ELF-1 (cell line): ENCODE results near the gene RPH3AL.

ENCODE experiments used
- DNase-seq: peaks from one replicate; pipeline ENCODE4 v3.0.0-alpha.2; 2016; ENCODE audit warnings: low read depth, low spot score

Gene RPH3AL

DNA sequence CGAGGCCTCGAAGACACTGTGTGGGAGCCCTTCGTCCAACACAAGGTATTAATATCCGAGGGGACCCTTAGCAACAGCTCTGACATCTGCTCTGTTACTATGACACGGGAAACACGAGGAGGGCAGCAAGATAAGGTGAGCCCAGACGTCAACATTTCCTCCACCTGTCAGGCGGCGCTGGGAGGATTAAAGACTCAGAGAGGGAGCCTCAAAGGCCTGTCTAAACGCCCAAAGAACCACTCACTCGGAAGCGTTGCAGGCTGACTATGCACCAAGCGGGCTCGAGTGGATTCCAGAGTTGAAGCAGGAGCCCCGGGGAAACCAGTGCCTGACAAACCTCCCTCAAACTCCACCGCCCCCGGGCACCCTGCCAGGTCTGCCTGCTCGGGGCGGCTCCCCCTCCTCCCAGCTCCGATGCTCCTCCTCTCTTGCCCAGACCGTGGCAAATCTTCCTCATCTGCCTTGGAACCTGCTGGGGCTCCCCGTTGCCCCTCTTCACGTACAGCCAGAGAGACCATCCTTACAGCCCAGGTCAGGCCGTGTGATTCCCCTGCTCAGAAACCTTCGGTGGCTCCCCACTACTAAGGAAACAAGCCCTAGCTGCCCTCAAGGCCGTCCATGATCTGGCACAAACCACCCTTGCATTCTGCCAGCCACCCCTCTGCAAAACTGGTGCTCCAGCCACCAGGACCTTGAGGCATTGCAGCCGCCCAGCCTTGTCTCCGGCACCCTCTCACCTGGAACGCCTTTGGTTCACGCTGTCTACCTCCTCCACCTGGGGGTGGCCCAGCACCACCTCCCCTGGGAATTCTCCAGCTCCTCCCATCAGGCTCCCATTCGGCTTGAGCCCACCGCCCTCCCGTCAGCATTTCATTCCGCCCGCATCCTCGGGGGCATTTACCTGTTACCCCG is 16.2 kb downstream of the RPH3AL start:
- no peak for DNase-seq

DNA sequence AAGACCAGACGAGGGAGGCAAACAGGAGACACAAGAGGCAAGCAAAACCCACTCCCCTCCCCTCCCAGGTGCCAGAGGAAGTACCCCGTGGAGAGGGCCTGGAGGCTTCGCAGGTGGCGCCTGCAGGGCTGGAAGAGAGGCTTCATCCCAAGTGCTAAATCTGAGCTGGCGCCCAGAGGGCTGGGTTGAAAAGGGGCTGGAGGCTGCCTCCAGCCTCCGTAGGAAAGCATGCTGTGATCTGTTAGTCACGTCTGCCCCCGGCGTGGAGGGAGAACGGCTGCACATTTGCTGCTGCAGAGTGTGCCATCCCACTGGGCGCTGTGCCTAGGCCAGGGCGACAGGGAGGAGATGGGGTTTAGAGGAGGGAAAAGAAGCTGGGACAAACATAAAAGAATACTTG is 16.9 kb downstream of the RPH3AL start:
- peak; percentile 53 for DNase-seq

- DNase-seq, result no peak
These were observed 17.6 kb downstream of the RPH3AL start for GRCh38 chr17:334974-335481.

- DNase-seq, result peak; percentile 48
These were observed 18.8 kb downstream of the RPH3AL start for GRCh38 chr17:333626-334396.

- DNase-seq, result peak; percentile 59
These were observed 19.9 kb downstream of the RPH3AL start for GRCh38 chr17:332558-333322.

DNA sequence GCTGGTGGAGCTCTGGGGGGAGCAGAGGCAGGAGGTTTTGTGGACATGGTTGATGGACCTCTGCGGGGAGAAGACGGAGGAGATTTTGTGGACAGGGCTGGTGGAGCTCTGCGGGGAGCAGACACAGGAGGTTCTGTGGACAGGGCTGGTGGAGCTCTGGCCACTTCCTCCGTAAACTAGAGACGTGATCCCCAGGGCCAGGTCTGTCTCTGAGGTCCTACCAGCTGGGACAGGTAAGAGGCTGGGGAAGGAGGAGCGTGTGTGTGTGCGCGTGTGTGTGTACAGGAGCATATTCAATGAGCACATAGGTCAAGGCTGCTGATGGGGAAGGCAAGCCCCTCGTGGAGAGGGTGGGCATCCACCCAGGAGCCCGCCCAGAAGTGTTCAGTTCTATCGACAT is 20.6 kb downstream of the RPH3AL start:
- DNase-seq, result no peak

- DNase-seq, result no peak
These were observed 21.5 kb downstream of the RPH3AL start for GRCh38 chr17:330993-331701.

GRCh38 chr17:329784-330420 is 22.7 kb downstream of the RPH3AL start:
- DNase-seq, result no peak

- no peak for DNase-seq
These were observed 24.6 kb downstream of the RPH3AL start for GRCh38 chr17:327971-328370.

GRCh38 chr17:327296-327695 is 25.3 kb downstream of the RPH3AL start:
- no peak for DNase-seq

DNA sequence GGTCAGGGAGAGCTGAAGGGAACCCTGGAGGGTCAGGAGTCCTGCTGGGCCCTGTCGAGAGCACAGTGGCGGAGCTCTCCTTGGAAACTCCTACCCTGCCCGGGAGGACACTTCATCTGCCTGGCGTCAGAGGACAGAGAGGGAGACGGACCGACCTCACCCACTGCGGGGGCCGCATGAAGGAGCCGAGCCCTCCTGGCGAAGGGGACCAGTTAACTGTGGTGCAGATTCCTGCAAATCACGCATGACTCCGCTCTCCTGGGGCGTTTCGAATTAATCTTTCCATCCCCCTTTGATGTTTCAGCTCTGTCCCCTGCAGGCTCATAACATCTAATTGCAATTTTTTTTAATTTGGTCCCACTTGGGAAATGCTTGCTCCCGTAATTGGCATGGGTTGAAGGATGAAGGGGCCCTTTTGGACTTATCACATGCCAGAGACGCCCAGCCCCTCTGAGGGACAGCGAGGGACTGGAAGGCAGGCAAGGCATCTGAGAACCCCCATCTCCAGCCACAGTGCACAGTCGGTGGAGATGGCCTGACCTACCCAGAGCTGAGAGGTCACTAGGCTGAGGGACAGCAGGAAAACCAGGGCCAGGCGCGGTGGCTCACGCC is 26.5 kb downstream of the RPH3AL start:
- DNase-seq, result no peak

- no peak for DNase-seq
These were observed 27.2 kb downstream of the RPH3AL start for GRCh38 chr17:325270-326009.

GRCh38 chr17:323721-324571 is 28.7 kb downstream of the RPH3AL start:
- DNase-seq, result no peak

DNA sequence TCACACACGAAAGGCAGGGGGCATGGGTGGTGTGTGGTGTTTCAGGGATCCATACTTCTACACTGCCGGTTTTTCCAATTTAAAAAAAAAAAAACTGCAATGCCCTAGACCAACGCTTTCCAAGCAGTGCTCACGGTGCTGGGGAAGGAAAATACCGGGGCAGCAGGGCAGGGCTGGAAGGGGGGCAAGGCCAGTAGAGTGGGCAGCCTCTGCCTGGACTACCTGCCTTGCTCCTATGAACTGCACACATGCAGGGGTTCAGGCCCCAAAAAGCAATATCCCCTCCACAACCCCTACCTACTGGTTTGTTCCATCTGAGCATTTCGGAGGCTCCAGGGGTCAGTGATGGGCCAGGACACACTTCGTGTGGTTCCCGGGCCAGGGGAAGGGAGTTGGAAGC is 29.4 kb downstream of the RPH3AL start:
- DNase-seq, result no peak

GRCh38 chr17:322006-322780 is 30.4 kb downstream of the RPH3AL start:
- DNase-seq, result no peak

DNA sequence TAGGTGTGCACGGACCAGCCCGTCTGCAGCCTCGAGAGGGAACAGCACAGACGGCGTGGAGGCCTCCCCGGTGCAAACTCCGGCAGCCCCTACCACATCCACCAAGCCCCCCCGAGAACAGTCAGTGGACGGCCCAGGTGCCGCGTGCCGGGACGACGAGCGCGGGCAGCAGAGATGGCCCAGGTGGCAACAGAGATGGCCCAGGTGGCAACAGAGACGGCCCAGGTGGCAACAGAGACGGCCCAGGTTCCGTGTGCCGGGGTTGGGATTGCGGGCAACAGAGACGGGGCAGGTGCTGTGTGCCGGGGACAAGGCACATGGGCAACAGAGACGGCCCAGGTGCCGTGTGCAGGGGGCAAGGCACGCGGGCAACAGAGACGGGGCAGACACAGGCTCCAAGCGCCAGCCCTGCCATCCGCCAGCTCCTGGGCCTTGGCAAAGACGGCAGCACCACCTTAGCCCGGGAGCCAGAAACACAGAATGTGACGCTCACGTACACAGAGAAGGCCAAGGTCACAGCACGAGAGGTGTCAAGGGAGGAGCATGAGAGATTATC is 31.1 kb downstream of the RPH3AL start:
- DNase-seq, result no peak

DNA sequence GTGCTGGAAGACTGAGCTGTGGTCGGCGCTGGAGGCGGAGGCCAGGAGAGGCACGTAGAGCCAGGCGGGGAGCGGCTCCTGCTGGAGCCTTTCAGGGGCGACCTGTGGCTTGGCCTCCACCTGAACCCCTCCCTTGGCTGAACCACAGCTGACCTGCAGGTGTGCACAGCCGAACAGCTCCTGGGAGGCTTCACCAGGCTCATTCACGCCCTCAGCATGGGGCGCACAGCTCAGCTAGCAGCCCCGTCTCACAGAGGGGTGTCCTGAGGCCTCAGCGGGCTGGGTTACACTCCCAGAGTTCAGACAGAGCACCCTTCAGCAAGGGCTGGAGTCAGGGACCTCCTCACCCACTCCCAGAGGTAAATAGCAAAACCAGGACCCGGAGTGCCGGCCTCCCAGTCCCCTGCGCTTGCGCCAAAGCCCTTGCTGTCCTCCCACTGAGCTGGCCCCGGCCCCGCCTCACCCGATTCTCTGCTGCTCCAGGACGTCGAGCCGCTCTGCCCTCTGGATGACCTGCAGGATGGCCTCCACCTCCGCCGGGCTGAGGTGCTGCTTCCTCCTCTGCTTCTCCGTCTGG is 31.7 kb downstream of the RPH3AL start:
- peak; percentile 67 for DNase-seq
